LoVo (cell line): ENCODE data around the gene SRP9.

Source experiments
- DNase-seq: peaks from one replicate; pipeline ENCODE4 v3.0.0-alpha.2; 2016; ENCODE audit warnings: low spot score

SRP9 gene

GRCh38 chr1:225777583-225778336 lies at the start of gene SRP9:
Gene SRP9 (plus strand): TSS chr1:225777826. CDS start chr1:225777941, 115 bp downstream.
- peak; percentile 99 for DNase-seq

GRCh38 chr1:225731491-225731890 lies 46.1 kb upstream of the SRP9 start:
- DNase-seq = no peak

GRCh38 chr1:225733254-225733653 lies 44.4 kb upstream of the SRP9 start:
- DNase-seq = no peak

GRCh38 chr1:225735252-225736149 lies 42.1 kb upstream of the SRP9 start:
- DNase-seq = peak; percentile 59

GRCh38 chr1:225736437-225737098 lies 41.1 kb upstream of the SRP9 start:
- no peak for DNase-seq

GRCh38 chr1:225737161-225737560 lies 40.5 kb upstream of the SRP9 start:
- peak; percentile 20 for DNase-seq

GRCh38 chr1:225737866-225738265 lies 39.8 kb upstream of the SRP9 start:
- no peak for DNase-seq

GRCh38 chr1:225738763-225739162 lies 38.9 kb upstream of the SRP9 start:
- no peak for DNase-seq

GRCh38 chr1:225739542-225740107 lies 38.0 kb upstream of the SRP9 start:
- no peak for DNase-seq

GRCh38 chr1:225744745-225745144 lies 32.9 kb upstream of the SRP9 start:
- DNase-seq = no peak

- DNase-seq = no peak
Observed at GRCh38 chr1:225745273-225745672, 32.4 kb upstream of the SRP9 start.

GRCh38 chr1:225746361-225747179 lies 31.1 kb upstream of the SRP9 start:
- DNase-seq = peak; percentile 83

GRCh38 chr1:225747566-225747965 lies 30.1 kb upstream of the SRP9 start:
- no peak for DNase-seq

GRCh38 chr1:225748529-225748928 lies 29.1 kb upstream of the SRP9 start:
- DNase-seq = no peak

- no peak for DNase-seq
Observed at GRCh38 chr1:225749706-225750105, 27.9 kb upstream of the SRP9 start.

GRCh38 chr1:225750420-225750819 lies 27.2 kb upstream of the SRP9 start:
- DNase-seq = no peak

- no peak for DNase-seq
Observed at GRCh38 chr1:225750875-225751824, 26.5 kb upstream of the SRP9 start.

GRCh38 chr1:225752245-225752644 lies 25.4 kb upstream of the SRP9 start:
- no peak for DNase-seq

GRCh38 chr1:225754940-225755641 lies 22.5 kb upstream of the SRP9 start:
- peak; percentile 33 for DNase-seq
